NCI-H524 (cell line): Measurements from ENCODE around the gene VSIG2.
"Not testable (repeated sequence)": the region's sequence is repeated elsewhere in the genome, so short reads cannot be mapped to it uniquely, and the experiment has no call there.

ENCODE experiments used
- DNase-seq, 2 experiments: peaks; one replicate each; lab custom pipeline; 2025; lab: John Stamatoyannopoulos, UW

The VSIG2 gene, protein sequence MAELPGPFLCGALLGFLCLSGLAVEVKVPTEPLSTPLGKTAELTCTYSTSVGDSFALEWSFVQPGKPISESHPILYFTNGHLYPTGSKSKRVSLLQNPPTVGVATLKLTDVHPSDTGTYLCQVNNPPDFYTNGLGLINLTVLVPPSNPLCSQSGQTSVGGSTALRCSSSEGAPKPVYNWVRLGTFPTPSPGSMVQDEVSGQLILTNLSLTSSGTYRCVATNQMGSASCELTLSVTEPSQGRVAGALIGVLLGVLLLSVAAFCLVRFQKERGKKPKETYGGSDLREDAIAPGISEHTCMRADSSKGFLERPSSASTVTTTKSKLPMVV

DNA sequence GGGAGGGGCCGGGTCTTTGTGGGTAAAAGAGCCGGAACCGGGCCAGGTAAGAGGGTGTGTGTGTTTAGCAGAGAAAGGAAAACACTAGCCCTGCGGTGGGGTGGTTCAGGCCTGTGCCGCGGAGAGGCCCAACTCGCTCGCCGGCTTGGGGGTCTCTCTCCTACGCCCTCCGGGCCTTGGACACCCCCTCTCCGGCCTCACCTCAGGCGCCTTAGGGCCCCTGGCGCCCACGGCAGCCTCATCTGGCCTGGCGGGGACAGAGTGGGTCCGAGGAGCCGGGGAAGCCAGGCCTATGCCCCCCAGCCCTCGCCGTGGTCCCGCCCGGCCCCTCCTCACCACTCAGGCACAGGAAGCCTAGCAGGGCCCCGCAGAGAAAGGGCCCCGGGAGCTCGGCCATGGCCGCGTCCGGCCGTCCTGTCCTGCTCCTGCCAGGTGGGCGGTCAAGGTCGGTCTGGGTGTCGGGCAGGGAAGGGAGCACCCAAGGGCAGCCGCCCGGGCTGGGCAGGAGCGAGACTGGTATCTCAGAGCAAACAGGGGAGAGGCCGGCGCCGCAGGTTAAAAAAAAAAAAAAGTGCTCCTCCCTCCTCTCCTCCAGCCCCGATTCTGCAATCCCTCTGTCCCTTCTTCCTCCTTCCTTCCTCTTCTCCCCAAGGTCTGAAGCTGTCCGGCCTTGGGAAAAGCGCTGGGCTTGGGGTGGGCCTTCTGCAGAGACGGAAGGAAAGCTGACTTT lies at the start of gene VSIG2:
Gene VSIG2, minus strand, starts transcription at position 515 of the 730 bp plus-strand sequence. Its CDS starts 118 bp downstream, at position 397.
- DNase-seq: no peak

DNA sequence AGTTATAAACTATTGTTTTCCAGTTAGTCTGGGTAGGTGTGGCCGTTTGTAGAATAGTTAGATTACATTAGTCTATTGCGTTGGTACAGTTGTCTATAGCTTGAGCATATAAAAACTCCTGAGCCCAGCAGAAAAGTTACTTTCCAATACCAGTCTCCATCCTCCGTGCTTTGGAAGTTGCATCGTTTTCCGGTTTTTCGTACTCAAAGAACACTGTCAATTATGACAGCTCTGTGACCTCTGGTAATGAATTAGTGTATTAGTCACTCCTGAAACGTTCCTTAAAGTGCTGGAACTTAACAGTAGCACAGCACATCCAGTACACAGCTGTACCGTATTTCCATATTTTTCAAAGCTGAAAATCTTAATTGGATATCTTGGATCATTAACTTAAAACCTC lies 49.0 kb upstream of the VSIG2 start:
- DNase-seq: peak in 1 of 2 experiments; percentile 5

DNA sequence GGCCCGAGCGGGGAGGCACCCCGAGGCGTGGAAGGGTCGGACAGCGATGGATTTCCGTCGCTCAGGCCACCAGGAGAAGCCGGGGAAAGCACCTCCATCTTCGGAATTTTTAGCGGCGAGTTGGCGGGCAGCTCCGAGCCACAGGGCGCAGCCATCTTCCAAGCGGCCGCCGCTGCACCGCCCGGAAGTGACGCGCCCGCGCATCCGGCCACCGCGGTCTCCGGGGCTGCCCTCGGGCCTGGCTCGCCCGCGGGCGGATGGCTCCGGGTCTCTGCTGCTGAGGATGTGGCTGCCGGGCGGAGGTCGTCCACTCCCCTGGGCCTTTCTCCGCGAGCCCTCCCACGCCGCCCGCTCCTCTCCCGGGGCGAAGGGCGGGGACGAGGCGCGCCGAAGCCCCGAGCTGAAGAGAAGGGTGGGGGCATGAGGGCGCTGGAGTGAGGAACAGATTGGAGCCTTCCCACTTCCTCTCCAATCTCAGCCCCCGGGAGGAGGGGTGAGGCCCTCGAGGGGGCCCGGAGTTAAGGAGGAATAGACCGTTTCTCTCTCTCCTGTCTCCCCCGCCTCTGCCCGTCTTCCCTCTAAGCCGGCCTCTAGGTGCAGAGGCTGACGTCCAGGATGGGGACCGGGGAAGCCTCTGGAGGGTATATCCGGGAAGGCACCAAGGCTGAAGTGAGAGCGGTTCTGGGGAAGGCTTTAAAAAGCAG lies 48.3 kb upstream of the VSIG2 start, which contains the start of gene MSANTD2:
Gene MSANTD2, minus strand, starts transcription at position 181 of the 704 bp plus-strand sequence. Its CDS starts 26 bp downstream, at position 155.
- peak; percentile 78 to 88 for DNase-seq

DNA sequence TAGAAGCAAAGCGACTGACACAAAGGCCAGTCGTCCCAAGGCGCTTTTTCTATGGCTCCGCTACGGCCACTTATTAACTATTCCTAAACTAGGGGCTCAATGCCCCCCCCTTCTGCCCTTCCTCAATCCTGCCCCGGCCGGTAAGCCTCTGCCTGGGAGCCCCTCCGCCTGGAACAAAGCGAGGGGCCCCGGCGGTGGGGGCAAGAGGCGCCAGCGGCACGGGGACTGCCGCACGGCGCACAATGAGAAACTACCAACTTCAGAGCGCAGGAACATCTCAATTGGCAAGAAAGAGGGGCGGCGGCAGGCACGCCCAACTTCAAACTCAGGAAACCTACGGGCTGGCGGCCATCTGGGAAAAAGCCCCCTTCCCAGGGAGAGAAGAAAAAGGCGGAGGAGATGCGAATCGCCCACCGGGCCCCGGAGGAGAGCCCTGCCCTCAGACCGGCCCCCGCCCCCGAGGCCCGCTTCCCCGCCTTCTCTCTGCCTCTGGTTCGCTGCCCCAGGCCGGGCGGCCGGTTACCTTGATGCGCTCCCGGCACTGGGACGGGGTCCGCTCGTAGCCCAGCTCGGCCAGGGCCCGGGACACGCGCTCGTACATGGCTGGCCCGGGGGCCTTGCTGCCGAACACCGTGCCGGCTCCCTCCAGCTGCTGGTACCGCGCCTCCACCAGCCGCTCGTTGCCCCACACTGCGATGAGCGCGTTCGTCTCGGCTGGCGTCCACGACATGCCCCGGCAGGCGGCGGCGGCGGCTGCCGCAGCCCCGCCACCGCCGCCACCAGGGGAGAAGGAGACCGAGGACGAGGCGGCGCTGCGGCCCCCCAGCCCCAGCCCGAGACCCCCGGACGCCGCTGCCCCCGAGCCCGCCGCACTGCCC lies 47.5 kb upstream of the VSIG2 start:
- DNase-seq: peak in 1 of 2 experiments; percentile 3

DNA sequence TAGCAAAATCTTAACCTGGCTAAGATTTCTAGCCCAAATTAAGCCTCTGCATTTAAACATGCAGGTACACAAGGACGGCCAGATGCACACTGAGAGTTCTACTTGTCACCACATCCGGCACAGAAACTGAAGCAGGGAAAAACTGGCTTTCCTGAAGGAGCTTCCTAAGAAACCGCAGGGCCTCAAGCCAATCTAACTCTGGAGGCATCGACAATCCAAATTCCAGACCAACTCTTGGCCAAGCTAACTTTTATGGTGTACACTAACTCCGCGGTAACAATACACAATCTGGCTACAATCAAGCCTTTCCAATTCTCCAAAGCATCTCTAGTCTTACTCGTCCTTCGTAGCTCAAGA lies 46.9 kb upstream of the VSIG2 start:
- DNase-seq: peak in 1 of 2 experiments; percentile 14

DNA sequence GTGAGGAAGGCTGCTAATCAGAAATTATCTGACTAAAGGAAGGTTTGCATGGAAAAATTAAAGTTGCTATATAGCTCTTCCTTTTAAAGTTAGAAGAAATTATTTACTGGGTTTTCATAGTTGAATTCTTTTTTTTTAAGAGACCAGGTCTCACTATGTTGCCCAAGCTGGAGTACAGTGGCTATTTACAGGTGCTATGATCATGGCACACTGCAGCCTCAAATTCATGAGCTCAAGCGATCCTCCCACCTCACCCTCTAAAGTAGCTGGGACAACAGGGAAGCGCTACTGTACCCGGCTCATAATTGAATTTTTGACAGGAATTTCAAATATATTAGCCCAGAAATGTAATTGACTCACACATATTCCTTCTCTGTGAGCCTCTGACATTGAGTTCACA lies 44.3 kb upstream of the VSIG2 start:
- no peak for DNase-seq

DNA sequence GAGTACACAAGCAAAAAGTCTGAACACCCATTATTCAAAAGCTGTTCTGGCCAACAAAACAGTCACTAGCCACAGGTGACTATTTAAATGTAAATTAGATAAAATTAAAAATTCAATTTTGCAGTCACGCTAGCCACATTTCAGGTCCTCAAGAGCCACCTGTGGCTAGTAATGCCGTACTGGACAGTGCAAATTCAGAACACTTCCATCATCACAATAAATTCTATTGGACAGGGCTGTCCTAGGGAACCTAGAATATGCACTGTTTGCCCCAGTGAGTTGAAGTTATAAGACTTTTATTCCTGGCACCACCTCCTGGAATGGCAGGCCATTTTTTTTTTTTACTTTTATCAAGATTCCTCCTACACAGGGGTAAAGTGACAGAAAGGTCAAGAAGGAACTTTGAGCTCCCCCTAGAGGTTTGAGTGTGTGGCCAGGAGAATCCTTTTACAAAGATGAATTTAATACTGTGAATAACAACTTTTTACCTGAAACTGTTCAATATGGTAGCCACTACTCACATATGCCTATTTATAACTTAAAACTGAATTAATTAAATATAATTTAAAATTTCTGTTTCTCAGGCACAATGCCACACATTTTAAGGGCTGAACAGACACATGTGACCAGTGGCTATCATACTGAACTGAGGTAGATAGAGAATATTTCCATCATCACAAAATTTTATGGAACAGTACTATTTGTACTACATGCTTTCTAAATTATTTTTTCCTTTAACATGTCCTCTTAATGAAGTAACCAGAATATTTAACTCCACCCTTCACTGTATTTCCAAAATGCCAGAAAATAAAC lies 41.6 kb upstream of the VSIG2 start:
- peak in 1 of 2 experiments; percentile 39 for DNase-seq

DNA sequence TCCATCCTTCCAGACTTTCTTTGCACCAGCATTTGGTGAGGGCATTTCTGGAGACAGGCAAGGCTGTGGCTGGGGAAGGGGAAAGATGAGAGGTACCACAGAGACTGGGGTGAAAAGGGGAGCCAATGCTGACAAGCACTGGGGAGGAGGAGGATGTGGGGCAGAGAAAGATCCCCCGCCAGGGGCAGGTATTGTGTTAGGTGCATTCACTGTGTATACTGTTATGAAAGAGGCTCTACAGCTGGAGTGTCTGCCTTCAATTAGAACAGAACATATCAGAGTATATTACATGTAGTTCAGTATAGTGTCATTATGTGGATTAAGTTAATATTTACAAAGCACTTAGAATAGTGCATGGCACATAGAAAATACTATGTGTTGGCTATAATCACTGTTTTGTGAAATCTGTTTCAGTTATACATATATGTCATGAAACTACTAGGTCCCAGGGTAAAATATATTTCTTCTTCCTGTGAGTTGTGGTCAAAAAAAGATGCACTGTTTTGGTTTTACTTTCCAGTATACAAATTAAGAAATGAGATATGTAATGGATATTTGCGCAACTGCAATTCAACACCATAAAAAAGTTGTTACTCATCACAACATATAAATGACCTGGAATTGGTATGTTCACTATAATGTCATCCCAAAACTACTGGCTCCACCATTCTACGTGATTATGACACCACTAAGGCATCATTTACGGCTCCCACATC lies 39.7 kb upstream of the VSIG2 start:
- no peak for DNase-seq

DNA sequence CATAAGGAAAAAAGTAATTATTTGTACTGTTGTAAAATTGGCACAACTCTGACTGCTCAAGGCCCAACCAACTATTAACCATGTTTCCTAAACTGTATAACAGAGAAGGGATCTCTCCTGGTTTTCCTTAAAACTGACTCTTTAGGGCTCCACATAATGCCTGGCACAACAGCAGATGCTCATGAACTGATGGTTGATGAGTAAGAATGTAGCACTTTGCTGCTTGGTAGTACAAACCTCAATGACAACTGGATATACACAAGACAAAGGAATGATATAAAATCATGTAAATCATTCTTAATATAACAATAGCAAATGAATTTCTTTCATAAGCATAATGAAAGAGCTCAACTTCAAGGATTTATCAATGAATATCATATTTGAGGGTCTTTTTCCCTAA lies 36.5 kb upstream of the VSIG2 start:
- DNase-seq: no peak

DNA sequence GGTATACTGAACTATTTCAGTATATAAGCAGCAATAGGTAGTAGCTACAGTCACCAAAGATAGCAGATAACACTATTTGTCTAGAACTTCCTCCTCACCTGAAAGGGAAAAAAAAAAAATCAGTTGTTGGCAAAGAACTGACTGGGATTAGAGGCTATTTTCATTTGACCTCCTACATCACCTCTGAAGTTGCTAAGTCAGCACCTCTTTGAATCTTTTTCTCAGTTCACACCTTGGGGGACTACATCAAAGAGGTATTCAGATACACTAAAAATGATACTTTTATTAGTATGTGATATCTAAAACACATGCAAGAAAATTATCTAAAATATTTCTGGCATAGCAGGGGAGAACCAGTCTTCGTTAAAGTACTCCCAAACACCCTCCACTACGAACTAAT lies 32.0 kb upstream of the VSIG2 start:
- no peak for DNase-seq

DNA sequence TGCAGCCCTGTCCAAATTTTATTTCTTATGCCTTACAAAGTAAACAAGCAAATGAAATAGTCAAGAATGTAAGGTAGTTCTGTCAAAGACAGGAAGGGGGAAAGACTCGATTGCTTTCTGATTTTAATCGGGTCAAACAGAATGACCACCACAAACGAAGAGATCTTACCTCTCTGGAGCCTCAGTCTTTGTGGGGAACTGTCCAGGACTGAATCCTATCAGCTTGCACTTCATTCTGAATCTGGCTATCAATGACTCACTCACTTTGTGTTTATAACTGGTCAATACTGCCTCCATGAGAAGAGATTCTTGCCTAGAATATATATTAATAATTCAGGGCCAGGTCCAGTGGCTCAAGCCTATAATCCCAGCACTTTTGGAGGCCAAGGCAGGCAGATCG lies 30.9 kb upstream of the VSIG2 start:
- no peak for DNase-seq

DNA sequence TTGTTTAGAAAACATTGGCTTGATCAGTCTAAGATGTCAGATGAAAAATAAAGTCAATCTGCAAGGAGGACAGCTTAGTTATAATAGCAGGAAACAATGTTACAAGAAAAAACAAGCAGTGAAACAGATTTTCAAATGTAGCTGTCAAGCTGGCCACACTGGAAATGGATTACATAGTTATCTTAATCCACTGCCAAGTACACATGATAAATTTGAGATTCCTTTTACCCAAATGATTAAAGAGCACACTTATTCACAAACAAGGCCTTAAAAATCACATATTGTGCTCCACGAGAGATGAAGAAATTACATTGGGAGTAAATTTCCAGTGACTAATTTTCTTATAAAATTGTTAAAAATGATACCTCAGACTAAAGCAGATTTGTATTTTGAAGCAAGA lies 27.5 kb upstream of the VSIG2 start:
- DNase-seq: no peak

DNA sequence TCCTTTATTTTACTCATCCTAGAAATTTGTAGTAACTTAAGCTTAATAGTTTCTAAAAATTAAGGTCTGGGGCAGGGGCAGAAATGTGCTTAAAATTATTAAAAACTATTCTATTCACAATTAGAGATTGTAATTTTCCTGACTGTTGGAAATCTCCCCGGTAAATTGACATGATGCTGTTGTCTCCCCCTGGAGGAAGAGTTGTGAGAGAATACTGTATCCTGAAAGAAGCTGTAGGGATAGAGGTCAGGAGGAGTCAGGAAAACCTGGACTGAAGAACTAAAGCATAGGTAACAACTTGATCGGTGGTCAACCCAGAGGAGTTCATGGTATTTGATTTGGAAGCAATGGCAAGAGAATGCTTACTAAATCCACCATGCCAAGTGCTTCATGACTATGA lies 26.2 kb upstream of the VSIG2 start:
- DNase-seq: peak in 1 of 2 experiments; percentile 9

DNA sequence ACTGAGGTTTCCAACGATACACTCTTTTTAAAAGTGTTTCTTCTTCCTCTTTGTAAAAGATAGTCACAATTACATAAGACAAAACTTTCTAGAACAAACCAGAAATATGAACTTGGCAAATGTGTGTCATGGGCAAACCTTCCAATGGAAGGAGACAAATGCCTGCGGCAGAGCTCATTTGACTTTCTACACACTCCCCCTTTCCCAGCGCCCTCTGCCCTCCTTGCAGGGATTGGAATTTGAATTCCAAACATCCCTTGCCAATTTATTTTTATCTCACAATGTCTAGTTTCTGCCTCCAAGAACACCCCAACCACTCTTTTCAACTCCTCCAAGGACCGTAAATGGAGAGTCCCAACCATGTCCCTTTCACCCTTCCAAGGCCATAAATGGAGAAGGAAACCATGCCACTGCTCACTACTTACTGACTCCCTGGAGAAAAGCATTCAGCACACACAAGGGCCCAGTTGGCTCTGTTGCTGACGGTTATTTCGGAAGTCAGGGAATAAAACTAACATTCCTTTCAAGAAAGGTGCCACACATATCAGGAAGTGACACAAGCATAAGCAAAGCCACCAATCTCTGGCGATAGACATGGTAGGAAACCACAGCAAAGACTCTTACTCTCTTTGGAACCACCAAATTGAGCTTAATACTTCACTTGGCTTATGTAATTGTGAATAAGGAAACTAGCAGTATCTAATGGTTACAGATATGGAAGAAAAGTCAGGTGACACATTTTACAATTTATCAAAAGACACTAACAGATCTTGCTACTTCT lies 25.0 kb upstream of the VSIG2 start:
- no peak for DNase-seq

DNA sequence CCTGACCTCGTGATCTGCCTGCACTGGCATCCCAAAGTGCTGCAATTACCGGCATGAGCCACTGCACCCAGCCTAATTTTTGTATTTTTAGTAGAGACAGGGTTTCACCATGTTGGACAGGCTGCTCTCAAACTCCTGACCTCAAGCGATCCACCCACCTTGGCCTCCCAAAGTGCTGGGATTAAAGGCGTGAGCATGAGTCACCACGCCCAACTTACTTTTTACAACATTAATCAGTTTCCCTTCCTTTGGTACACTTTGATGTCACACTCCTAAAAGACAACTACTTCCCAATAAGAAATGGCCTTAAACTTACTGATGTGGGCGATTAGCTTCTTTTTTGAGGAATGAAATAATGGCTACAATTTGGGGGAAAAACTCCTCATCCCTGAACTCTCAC lies 18.9 kb upstream of the VSIG2 start:
- not testable (repeated sequence) for DNase-seq

DNA sequence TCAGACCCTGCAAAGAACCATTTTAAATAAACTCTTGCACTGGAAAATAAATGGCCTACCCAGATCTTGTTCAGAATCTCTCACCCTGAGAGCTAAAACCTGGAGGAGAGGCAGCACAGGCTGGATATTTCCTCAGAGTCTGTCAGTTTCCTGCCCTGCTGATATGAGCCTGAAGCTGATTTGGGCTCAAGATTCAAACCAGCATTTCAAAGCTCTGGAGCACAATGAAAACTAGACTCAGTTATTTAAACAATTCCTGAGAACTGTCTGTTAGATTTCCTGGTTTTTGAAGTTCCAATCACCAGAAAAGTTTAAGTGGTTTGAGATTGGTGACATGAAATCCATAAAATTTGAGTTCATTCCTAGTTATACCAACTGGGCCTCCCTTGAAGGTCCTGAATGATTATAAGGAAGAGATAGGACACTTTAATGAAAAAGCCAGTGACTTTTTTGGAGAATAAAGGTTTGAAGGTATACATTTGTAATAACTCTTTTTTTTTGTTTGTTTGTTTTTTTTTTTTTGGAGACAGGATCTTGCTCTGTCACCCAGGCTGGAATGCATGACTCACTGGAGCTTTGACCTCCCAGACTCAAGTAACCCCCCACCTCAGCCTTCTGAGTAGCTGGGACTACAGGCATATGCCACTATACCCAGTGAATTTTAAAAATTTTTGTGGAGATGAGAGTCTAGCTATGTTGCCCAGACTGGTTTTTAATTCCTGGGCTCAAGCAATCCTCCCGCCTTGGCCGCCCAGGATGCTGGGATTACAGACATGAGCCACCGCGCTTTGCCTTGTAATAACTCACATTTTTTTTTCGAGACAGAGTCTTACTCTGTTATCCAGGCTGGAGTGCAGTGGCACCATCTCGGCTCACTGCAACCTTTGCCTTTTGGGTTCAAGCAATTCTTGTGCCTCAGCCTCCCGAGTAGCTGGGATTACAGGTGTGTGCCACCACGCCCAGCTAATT lies 18.0 kb upstream of the VSIG2 start:
- no peak for DNase-seq

DNA sequence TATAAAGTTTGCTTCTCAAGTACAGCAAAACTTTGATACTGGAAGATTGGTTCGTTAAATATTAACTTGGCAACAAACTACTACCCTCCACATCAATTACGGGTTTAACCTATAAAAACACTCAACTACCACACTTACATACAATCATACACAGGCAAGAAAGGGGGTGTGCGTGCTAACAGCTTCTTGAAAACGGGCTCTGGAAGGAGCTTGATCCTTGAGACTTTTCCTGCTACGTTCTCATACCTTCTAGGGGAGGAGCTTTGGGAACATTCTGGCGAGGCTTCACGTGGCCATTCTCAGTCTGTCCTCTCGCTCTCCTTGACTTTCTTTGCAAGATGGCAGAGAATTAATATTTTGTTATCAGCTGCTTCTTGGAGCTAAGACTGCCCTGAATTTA lies 16.9 kb upstream of the VSIG2 start:
- no peak for DNase-seq

DNA sequence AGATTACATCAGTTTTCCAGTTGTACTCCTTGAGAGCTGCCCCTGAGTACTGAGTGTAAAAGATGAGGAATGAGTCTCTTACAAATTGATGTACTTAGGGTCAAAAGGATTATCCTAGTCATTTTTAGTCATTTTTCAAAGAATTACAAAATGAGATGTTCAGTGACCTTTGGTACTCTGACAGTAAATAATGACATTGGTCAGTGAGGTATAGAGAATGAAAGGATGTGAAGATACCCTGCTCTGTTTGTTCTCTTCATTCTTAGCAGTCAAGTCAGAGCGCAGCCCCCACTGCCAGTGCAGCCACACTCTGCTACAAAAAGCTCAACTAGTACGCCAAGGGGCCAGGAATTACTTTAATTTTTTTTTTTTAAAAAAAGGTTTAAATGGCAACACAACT lies 14.1 kb upstream of the VSIG2 start:
- DNase-seq: no peak
